GM23338 (cell line): ENCODE measurements around the gene PPP2CA. TPM values are rescaled to one million over a fixed set of nuclear protein-coding genes. Genes with fewer than 3 reads are reported as not detected.

Source experiments
- ATAC-seq: fragments of 200-7000 bp; cut with Tn5 transposase; 3 replicates; pipeline ENCODE4 v1.9.1; 2020
- DNase-seq: peaks from one replicate; pipeline ENCODE4 v3.0.0-alpha.2; 2015; ENCODE audit warnings: low spot score
- H2AFZ ChIP-seq: fragments of 200-600 bp; sonication (generic); 2 replicates; pipeline ENCODE4 v1.8.0; 2016; ENCODE audit warnings: antibody characterized with exemption, mild to moderate bottlenecking, moderate library complexity
- H3F3A ChIP-seq: fragments of 200-600 bp; sonication (generic); replicated peaks from 2 replicates; pipeline ENCODE4 v1.8.0; 2017; ENCODE audit warnings: antibody characterized with exemption, mixed run types, low read depth
- H3K27ac ChIP-seq: fragments of 200-600 bp; sonication (generic); 2 replicates; pipeline ENCODE4 v1.6.1; 2016; ENCODE audit warnings: low read depth
- H3K27me3 ChIP-seq: fragments of 200-600 bp; sonication (generic); 2 replicates; pipeline ENCODE4 v1.8.0; 2016; ENCODE audit warnings: mild to moderate bottlenecking, mixed run types, moderate library complexity; ENCODE audit not compliant: insufficient read depth
- H3K36me3 ChIP-seq: fragments of 200-600 bp; sonication (generic); 2 replicates; pipeline ENCODE4 v1.8.0; 2016; ENCODE audit warnings: mild to moderate bottlenecking; ENCODE audit not compliant: insufficient read depth
- H3K4me1 ChIP-seq: fragments of 200-600 bp; sonication (generic); 2 replicates; pipeline ENCODE4 v1.8.0; 2016; ENCODE audit warnings: mild to moderate bottlenecking, moderate library complexity; ENCODE audit not compliant: insufficient read depth
- H3K4me2 ChIP-seq: fragments of 200-600 bp; sonication (generic); 2 replicates; pipeline ENCODE4 v1.7.1; 2017; ENCODE audit warnings: mixed run types
- H3K4me3 ChIP-seq: fragments of 200-600 bp; sonication (generic); 2 replicates; pipeline ENCODE4 v1.6.1; 2016; ENCODE audit warnings: mixed run types
- H3K79me2 ChIP-seq: fragments of 200-600 bp; sonication (generic); replicated peaks from 2 replicates; pipeline ENCODE4 v1.8.0; 2017; ENCODE audit warnings: mild to moderate bottlenecking; ENCODE audit not compliant: insufficient read depth
- H3K9me2 ChIP-seq: fragments of 200-600 bp; sonication (generic); 2 replicates; pipeline ENCODE4 v1.8.0; 2017; ENCODE audit not compliant: insufficient read depth
- H4K20me1 ChIP-seq: fragments of 200-600 bp; sonication (generic); replicated peaks from 2 replicates; pipeline ENCODE4 v1.8.0; 2017; ENCODE audit warnings: mild to moderate bottlenecking; ENCODE audit not compliant: insufficient read depth
- H3K27ac Mint-ChIP-seq: 2 replicates; pipeline ENCODE4 v1.8.0; 2020; ENCODE audit warnings: inconsistent platforms, mild to moderate bottlenecking, moderate library complexity, mixed read lengths
- H3K27me3 Mint-ChIP-seq: 3 replicates; pipeline ENCODE4 v1.8.0; 2022; ENCODE audit warnings: low read depth, mild to moderate bottlenecking, moderate library complexity, mixed read lengths, inconsistent platforms; ENCODE audit not compliant: insufficient read depth, poor library complexity
- H3K36me3 Mint-ChIP-seq: 3 replicates; pipeline ENCODE4 v1.8.0; 2021; ENCODE audit warnings: low read depth, mild to moderate bottlenecking, inconsistent platforms, moderate library complexity, mixed read lengths
- H3K4me1 Mint-ChIP-seq: 3 replicates; pipeline ENCODE4 v1.8.0; 2020; ENCODE audit warnings: mild to moderate bottlenecking, inconsistent platforms, mixed read lengths
- H3K4me3 Mint-ChIP-seq: 3 replicates; pipeline ENCODE4 v1.8.0; 2021; ENCODE audit warnings: moderate library complexity, mild to moderate bottlenecking, inconsistent platforms, mixed read lengths
- H3K9me3 Mint-ChIP-seq: 3 replicates; pipeline ENCODE4 v1.8.0; 2020; ENCODE audit warnings: moderate library complexity, mild to moderate bottlenecking, inconsistent platforms, mixed read lengths
- CTCF ChIP-seq, 2 experiments: fragments of 200-600 bp in 1 of 2; sonication (generic) in 1 of 2; conservative IDR thresholded peaks; 2 replicates each; pipeline versions ENCODE4 v1.5.1 to v1.6.1; 2016 to 2017; ENCODE audit warnings: antibody characterized with exemption in 2 of 2, low read depth in 2 of 2, mild to moderate bottlenecking in 2 of 2, moderate library complexity in 1 of 2
- ETS1 ChIP-seq: IDR thresholded peaks from 2 replicates; pipeline ENCODE4 v1.6.1; 2016; ENCODE audit warnings: antibody characterized with exemption
- EZH2 ChIP-seq: fragments of 200-600 bp; sonication (generic); IDR thresholded peaks from one replicate; pipeline ENCODE4 v1.8.0; 2017; ENCODE audit warnings: antibody characterized with exemption, mild to moderate bottlenecking, low read depth; ENCODE audit not compliant: unreplicated experiment
- EZH2phosphoT487 ChIP-seq: fragments of 200-600 bp; sonication (generic); IDR thresholded peaks from one replicate; pipeline ENCODE4 v1.8.1; 2018; ENCODE audit warnings: antibody characterized with exemption; ENCODE audit not compliant: unreplicated experiment
- REST ChIP-seq: IDR thresholded peaks from one replicate; pipeline ENCODE4 v1.6.1; 2018; ENCODE audit warnings: antibody characterized with exemption; ENCODE audit not compliant: unreplicated experiment
- STAT1 ChIP-seq: IDR thresholded peaks from one replicate; pipeline ENCODE4 v1.6.1; 2016; ENCODE audit warnings: antibody characterized with exemption; ENCODE audit not compliant: unreplicated experiment
- ZNF331 ChIP-seq: fragments of 250-450 bp; sonication (Bioruptor Pico); IDR thresholded peaks from 2 replicates; pipeline ENCODE4 v1.5.0; 2020; ENCODE audit warnings: low read depth, mild to moderate bottlenecking, moderate library complexity
- polyA plus RNA-seq: library from polyadenylated mRNA; unstranded; fragments of >200 nt; fragmentation: Nextera tagmentation; extraction: Ambion mirVana; gene quantifications from 2 replicates; pipeline ENCODE4 v1.2.1, GENCODE V29; 2016
- total RNA-seq: library from RNA; depleted of rRNA; stranded (reverse); fragments of >200 nt; shearing (Covaris generic); gene quantifications from 2 replicates; pipeline ENCODE4 v1.2.3, GENCODE V29; 2014

The PPP2CA gene
- total and polyA plus RNA-seq, 2 experiments from 2014 or later, result 131 to 316 TPM

- ATAC-seq (no peak), DNase-seq (no peak)
- no peaks in the 10 kb centered on the region for H3K9me2 ChIP-seq
- peak overlapping the region; percentile 98 for H3K27ac ChIP-seq
- TF ChIP-seq ZNF331 (CRISPR knock-in tag), result no peak
- TF ChIP-seq STAT1, result no peak
- TF ChIP-seq ETS1, result no peak
- no peak for TF ChIP-seq EZH2
- TF ChIP-seq EZH2phosphoT487, result no peak
- no peak for TF ChIP-seq CTCF (conservative IDR thresholded peaks at IDR 0.05; ENCODE audit: low read depth in 2 of 2)
- no peak for TF ChIP-seq REST
- H3K4me2 ChIP-seq, result peak overlapping the region; percentile 80
- no peaks in the 10 kb centered on the region for H3K9me3 Mint-ChIP-seq
- H3K36me3 Mint-ChIP-seq, result peaks cover 8% of the 10 kb centered on the region
- H3K27me3 Mint-ChIP-seq, result peaks cover 7% of the 10 kb centered on the region
- peak overlapping the region; percentile 98 for H3K4me3 Mint-ChIP-seq
- H4K20me1 ChIP-seq, result peaks cover 16% of the 10 kb centered on the region
- H3K79me2 ChIP-seq, result peaks cover 34% of the 10 kb centered on the region
- 0 out of 2 replicates have a peak, but pooled peaks cover 4% of the 10 kb centered on the region for H3F3A ChIP-seq
- H2AFZ ChIP-seq, result no peak overlapping the region
- H3K27me3 ChIP-seq, result no peaks in the 10 kb centered on the region
- peak overlapping the region; percentile 81 for H3K4me3 ChIP-seq
- H3K27ac Mint-ChIP-seq, result no peak overlapping the region
- peaks cover 20% of the 10 kb centered on the region for H3K4me1 ChIP-seq
- peaks cover 13% of the 10 kb centered on the region; the same call in 2 of the 3 replicates for H3K4me1 Mint-ChIP-seq
- H3K36me3 ChIP-seq, result peaks cover 9% of the 10 kb centered on the region; the same call in 1 of the 2 replicates
Measured at GRCh38 chr5:134178096-134178419, 47.8 kb downstream of the PPP2CA start.
